HepG2 (cell line): ENCODE results near the gene TMEM266. TPM values are rescaled to one million over a fixed set of nuclear protein-coding genes. Genes with fewer than 3 reads are reported as not detected.

Experiments used
- ATAC-seq: fragments of 200-7000 bp; cut with Tn5 transposase; 3 replicates; pipeline ENCODE4 v1.9.1; 2020; ENCODE audit warnings: mild to moderate bottlenecking, moderate library complexity
- BruUV-seq: library from RNA; stranded (reverse); fragments of 400-500 nt; replicated peaks from 2 replicates; lab custom pipeline; 2021; lab: Mats Ljungman, UMichigan
- CTCF ChIA-PET: fragments of 300-600 bp; formaldehyde crosslinking; extraction: SDS; loops from one replicate; lab custom pipeline; 2021; ENCODE audit warnings: low total read pairs, inconsistent platforms, low intra/inter-chr PET ratio; lab: Yijun Ruan, JAX
- POLR2A ChIA-PET: fragments of 350-600 bp; sonication (Branson Sonifier 250); formaldehyde crosslinking; loops from one replicate; lab custom pipeline; 2020; ENCODE audit warnings: antibody characterized with exemption, inconsistent platforms; lab: Yijun Ruan, JAX
- DNase-seq: peaks from one replicate; pipeline ENCODE4 v3.0.0-alpha.2; 2015; ENCODE audit warnings: low spot score
- FAIRE-seq: peaks from 3 replicates; lab custom pipeline; 2011; peaks lifted over from hg19 to GRCh38; lab: Jason Lieb, UNC
- H2AFZ ChIP-seq: one replicate; pipeline ENCODE4 v1.6.1; 2011; ENCODE audit warnings: low read length, inconsistent platforms
- H3K27ac ChIP-seq: fragments of 300-600 bp; 3 replicates; pipeline ENCODE4 v1.8.0; 2011; ENCODE audit warnings: mixed run types, mild to moderate bottlenecking, mixed read lengths, low read length, inconsistent platforms; ENCODE audit not compliant: insufficient read depth; ENCODE audit errors: extremely low read length
- H3K27me3 ChIP-seq, 2 experiments: fragments of 200-600 bp in 1 of 2; 2 replicates in 1 of 2; 3 replicates in 1 of 2; pipeline versions ENCODE4 v1.6.0 to v1.8.0; 2011; ENCODE audit warnings: low read length in 2 of 2, mild to moderate bottlenecking in 2 of 2, moderate library complexity in 2 of 2, inconsistent platforms in 1 of 2; ENCODE audit not compliant: insufficient read depth in 2 of 2, control insufficient read depth in 1 of 2
- H3K36me3 ChIP-seq, 2 experiments: fragments of 200-600 bp in 1 of 2; replicated peaks in 1 of 2; 2 replicates in 1 of 2; 3 replicates in 1 of 2; pipeline versions ENCODE4 v1.5.1 to v1.8.0; 2011; ENCODE audit warnings: low read length in 2 of 2, inconsistent platforms in 1 of 2; ENCODE audit not compliant: insufficient read depth in 2 of 2, control insufficient read depth in 1 of 2
- H3K4me1 ChIP-seq: 2 replicates; pipeline ENCODE4 v1.5.1; 2012; ENCODE audit warnings: low read length, inconsistent platforms; ENCODE audit not compliant: insufficient read depth
- H3K4me2 ChIP-seq: 2 replicates; pipeline ENCODE4 v1.6.0; 2011; ENCODE audit warnings: low read depth, low read length, inconsistent platforms
- H3K4me3 ChIP-seq, 3 experiments: fragments of 200-600 bp in 1 of 3; sonication (generic), shearing (Covaris generic) in 1 of 3; replicated peaks in 1 of 3; 2 replicates each; pipeline ENCODE4 v1.5.1; 2011 to 2016; ENCODE audit warnings: low read length in 3 of 3, inconsistent platforms in 2 of 3, low read depth in 2 of 3, mild to moderate bottlenecking in 2 of 3, control low read depth in 1 of 3, mixed read lengths in 1 of 3; ENCODE audit not compliant: insufficient read depth in 1 of 3
- H3K79me2 ChIP-seq: one replicate; pipeline ENCODE4 v1.6.1; 2011; ENCODE audit warnings: low read length, inconsistent platforms; ENCODE audit not compliant: insufficient read depth
- H3K9ac ChIP-seq: 2 replicates; pipeline ENCODE4 v1.6.0; 2011; ENCODE audit warnings: mild to moderate bottlenecking, low read depth, low read length, inconsistent platforms; ENCODE audit not compliant: insufficient read depth
- H3K9me3 ChIP-seq: 2 replicates; pipeline ENCODE4 v1.5.1; 2012; ENCODE audit warnings: mild to moderate bottlenecking, low read length
- H4K20me1 ChIP-seq: 2 replicates; pipeline ENCODE4 v1.6.0; 2011; ENCODE audit warnings: inconsistent platforms, mild to moderate bottlenecking, low read length, moderate library complexity; ENCODE audit not compliant: insufficient read depth
- CEBPB ChIP-seq: IDR thresholded peaks from 2 replicates; pipeline ENCODE4 v1.6.1; 2011; ENCODE audit warnings: low read depth, low read length, improper control_type of control experiment, borderline replicate concordance
- EEA1 ChIP-seq: sonication (generic); formaldehyde crosslinking; IDR thresholded peaks from 2 replicates; pipeline ENCODE4 v1.5.1; 2020; ENCODE audit warnings: mild to moderate bottlenecking, missing genetic modification reagents, borderline replicate concordance
- POGZ ChIP-seq: sonication (generic); formaldehyde crosslinking; IDR thresholded peaks from 2 replicates; pipeline ENCODE4 v1.4.0; 2020; ENCODE audit warnings: mild to moderate bottlenecking, missing genetic modification reagents
- ZKSCAN1 ChIP-seq: fragments of 150-350 bp; IDR thresholded peaks from 2 replicates; pipeline ENCODE4 v1.6.1; 2014; ENCODE audit warnings: low read length
- ZNF713 ChIP-seq: sonication (generic); formaldehyde crosslinking; IDR thresholded peaks from 2 replicates; pipeline ENCODE4 v1.4.0; 2020; ENCODE audit warnings: mild to moderate bottlenecking, missing genetic modification reagents
- WGBS: methylation state at CpG from one replicate; pipeline ENCODE4 v1.1.6; 2017; ENCODE audit warnings: low lambda C conversion rate; 5-methylcytosine and 5-hydroxymethylcytosine counted together
- in situ Hi-C: cut with HindIII; loops from 2 replicates; pipeline ENCODE4 v1.10.0; 2017; ENCODE audit warnings: low pct_unique_long_range_greater_than_20kb; ENCODE audit not compliant: extremely low pct_ligation_motif_present
- intact Hi-C: fragments of 100-400 bp; cut with micrococcal nuclease; formaldehyde crosslinking; loops from one replicate; pipeline ENCODE4 v1.10.0; 2022; ENCODE audit not compliant: unreplicated experiment
- polyA plus RNA-seq, 8 experiments: library from polyadenylated mRNA; depleted of rRNA in 3 of 8; stranded (reverse) in 7 of 8; unstranded in 1 of 8; fragments of >200 nt; fragmentation: Illumina TruSeq in 4 of 8; extraction: Trizol in 4 of 8; gene quantifications; 2 replicates each; pipeline versions ENCODE4 v1.2.1 to v1.2.3, GENCODE V29; 2011 to 2016; ENCODE audit warnings: low read depth in 4 of 8, missing spikeins in 1 of 8, mixed read lengths in 1 of 8; ENCODE audit not compliant: insufficient read depth in 1 of 8
- total RNA-seq, 5 experiments: library from RNA; depleted of rRNA; stranded (reverse); fragments of >200 nt; fragmentation: Illumina TruSeq; extraction: Trizol; gene quantifications; 2 replicates each; pipeline ENCODE4 v1.2.3, GENCODE V29; 2016; ENCODE audit warnings: low read depth in 1 of 5
- TF ChIP-seq, protein P1 (sequence below), 2 experiments: fragments of 450-650 bp in 1 of 2; sonication (generic) in 1 of 2; formaldehyde crosslinking; IDR thresholded peaks; 2 replicates each; pipeline versions ENCODE4 v1.5.0 to v1.8.0; 2020 to 2022; ENCODE audit warnings: mild to moderate bottlenecking in 1 of 2, missing genetic modification reagents in 1 of 2
- TF ChIP-seq, protein P2 (sequence below): sonication (generic); formaldehyde crosslinking; IDR thresholded peaks from 2 replicates; pipeline ENCODE4 v1.4.0; 2020; ENCODE audit warnings: missing genetic modification reagents, borderline replicate concordance

The TMEM266 gene
- total and polyA plus RNA-seq, 2 of the 13 experiments (the other 11 are each of a cell fraction or from before 2014, with no cell fraction given) = 0.04 TPM; not detected in 1

GRCh38 chr15:76221085-76221767, 161.4 kb downstream of the TMEM266 start:
- H3K4me1 ChIP-seq = no peaks in the 10 kb centered on the region
- intact Hi-C loops (no loop called here), in situ Hi-C loops (no loop called here)
- no TSS peak for BruUV-seq
- H3K4me3 ChIP-seq = no peak overlapping the region
- H3K4me2 ChIP-seq = no peak overlapping the region
- no peak for TF ChIP-seq EEA1 (CRISPR knock-in tag)
- peak; percentile 44; the same call in 1 of the 2 replicates for TF ChIP-seq CEBPB
- TF ChIP-seq, protein P1, sequence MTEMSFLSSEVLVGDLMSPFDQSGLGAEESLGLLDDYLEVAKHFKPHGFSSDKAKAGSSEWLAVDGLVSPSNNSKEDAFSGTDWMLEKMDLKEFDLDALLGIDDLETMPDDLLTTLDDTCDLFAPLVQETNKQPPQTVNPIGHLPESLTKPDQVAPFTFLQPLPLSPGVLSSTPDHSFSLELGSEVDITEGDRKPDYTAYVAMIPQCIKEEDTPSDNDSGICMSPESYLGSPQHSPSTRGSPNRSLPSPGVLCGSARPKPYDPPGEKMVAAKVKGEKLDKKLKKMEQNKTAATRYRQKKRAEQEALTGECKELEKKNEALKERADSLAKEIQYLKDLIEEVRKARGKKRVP (CRISPR knock-in tag; IDR thresholded peaks at IDR 0.05) = peak in 1 of 2 experiments; percentile 32; a peak in 1 of 4 replicates
- no peak for TF ChIP-seq ZNF713 (CRISPR knock-in tag)
- TF ChIP-seq ZKSCAN1 = 0 out of 2 replicates have a peak, but pooled peaks have one; percentile 27
- no peak for TF ChIP-seq POGZ (CRISPR knock-in tag)
- TF ChIP-seq, protein P2, sequence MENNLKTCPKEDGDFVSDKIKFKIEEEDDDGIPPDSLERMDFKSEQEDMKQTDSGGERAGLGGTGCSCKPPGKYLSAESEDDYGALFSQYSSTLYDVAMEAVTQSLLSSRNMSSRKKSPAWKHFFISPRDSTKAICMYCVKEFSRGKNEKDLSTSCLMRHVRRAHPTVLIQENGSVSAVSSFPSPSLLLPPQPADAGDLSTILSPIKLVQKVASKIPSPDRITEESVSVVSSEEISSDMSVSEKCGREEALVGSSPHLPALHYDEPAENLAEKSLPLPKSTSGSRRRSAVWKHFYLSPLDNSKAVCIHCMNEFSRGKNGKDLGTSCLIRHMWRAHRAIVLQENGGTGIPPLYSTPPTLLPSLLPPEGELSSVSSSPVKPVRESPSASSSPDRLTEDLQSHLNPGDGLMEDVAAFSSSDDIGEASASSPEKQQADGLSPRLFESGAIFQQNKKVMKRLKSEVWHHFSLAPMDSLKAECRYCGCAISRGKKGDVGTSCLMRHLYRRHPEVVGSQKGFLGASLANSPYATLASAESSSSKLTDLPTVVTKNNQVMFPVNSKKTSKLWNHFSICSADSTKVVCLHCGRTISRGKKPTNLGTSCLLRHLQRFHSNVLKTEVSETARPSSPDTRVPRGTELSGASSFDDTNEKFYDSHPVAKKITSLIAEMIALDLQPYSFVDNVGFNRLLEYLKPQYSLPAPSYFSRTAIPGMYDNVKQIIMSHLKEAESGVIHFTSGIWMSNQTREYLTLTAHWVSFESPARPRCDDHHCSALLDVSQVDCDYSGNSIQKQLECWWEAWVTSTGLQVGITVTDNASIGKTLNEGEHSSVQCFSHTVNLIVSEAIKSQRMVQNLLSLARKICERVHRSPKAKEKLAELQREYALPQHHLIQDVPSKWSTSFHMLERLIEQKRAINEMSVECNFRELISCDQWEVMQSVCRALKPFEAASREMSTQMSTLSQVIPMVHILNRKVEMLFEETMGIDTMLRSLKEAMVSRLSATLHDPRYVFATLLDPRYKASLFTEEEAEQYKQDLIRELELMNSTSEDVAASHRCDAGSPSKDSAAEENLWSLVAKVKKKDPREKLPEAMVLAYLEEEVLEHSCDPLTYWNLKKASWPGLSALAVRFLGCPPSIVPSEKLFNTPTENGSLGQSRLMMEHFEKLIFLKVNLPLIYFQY (CRISPR knock-in tag) = no peak
- H3K79me2 ChIP-seq = no peaks in the 10 kb centered on the region
- H3K36me3 ChIP-seq = peaks cover 10 to 54% of the 10 kb centered on the region in 2 experiments
- 0 out of 2 replicates have a peak, but pooled peaks cover 4% of the 10 kb centered on the region for H4K20me1 ChIP-seq
- FAIRE-seq (no peak), DNase-seq (no peak), ATAC-seq (no peak)
- no peaks in the 10 kb centered on the region for H3K9me3 ChIP-seq
- H3K27ac ChIP-seq = no peak overlapping the region
- WGBS = 88% methylated on average over 1 of the region's 1 CpG
- no peaks in the 10 kb centered on the region for H3K27me3 ChIP-seq
- H3K9ac ChIP-seq = no peak overlapping the region
- no peak overlapping the region for H2AFZ ChIP-seq
- POLR2A ChIA-PET = no interaction called here
- CTCF ChIA-PET = no interaction called here
